Fibroblast of skin of abdomen (primary cell): ENCODE data around the gene EBP.
"Not testable (repeated sequence)": the region's sequence is repeated elsewhere in the genome, so short reads cannot be mapped to it uniquely, and the experiment has no call there.

Experiments
- DNase-seq: peaks from one replicate; pipeline ENCODE4 v3.0.0-alpha.2; 2013

EBP gene

GRCh38 chrX:48530736-48531135 lies 9.1 kb downstream of the EBP start:
- DNase-seq: peak; percentile 21

- DNase-seq: peak; percentile 48
Measured at GRCh38 chrX:48531358-48531959, 9.9 kb downstream of the EBP start.

- DNase-seq: no peak
Measured at GRCh38 chrX:48532161-48532560, 10.6 kb downstream of the EBP start.

- no peak for DNase-seq
Measured at GRCh38 chrX:48533165-48533564, 11.6 kb downstream of the EBP start.

GRCh38 chrX:48538641-48539344 lies 17.2 kb downstream of the EBP start:
- no peak for DNase-seq

- peak; percentile 97 for DNase-seq
Measured at GRCh38 chrX:48539345-48540027, 17.9 kb downstream of the EBP start, which contains the start of gene TBC1D25. TSS of gene TBC1D25 (plus strand) at chrX:48539714. CDS start at chrX:48539798, 84 bp downstream.

- peak; percentile 14 for DNase-seq
Measured at GRCh38 chrX:48540028-48540375, 18.4 kb downstream of the EBP start.

- no peak for DNase-seq
Measured at GRCh38 chrX:48540480-48540879, 18.9 kb downstream of the EBP start.

- no peak for DNase-seq
Measured at GRCh38 chrX:48541140-48541814, 19.7 kb downstream of the EBP start.

- no peak for DNase-seq
Measured at GRCh38 chrX:48548871-48549270, 27.3 kb downstream of the EBP start.

GRCh38 chrX:48555731-48556325 lies 34.2 kb downstream of the EBP start:
- not testable (repeated sequence) for DNase-seq

GRCh38 chrX:48558271-48558670 lies 36.7 kb downstream of the EBP start:
- DNase-seq: peak; percentile 59

- no peak for DNase-seq
Measured at GRCh38 chrX:48559636-48560035, 38.0 kb downstream of the EBP start.

- no peak for DNase-seq
Measured at GRCh38 chrX:48560056-48560455, 38.4 kb downstream of the EBP start.

GRCh38 chrX:48560681-48561080 lies 39.1 kb downstream of the EBP start:
- DNase-seq: no peak

GRCh38 chrX:48569958-48570357 lies 48.4 kb downstream of the EBP start:
- no peak for DNase-seq

GRCh38 chrX:48573690-48574269 lies 52.2 kb downstream of the EBP start:
- no peak for DNase-seq

GRCh38 chrX:48574270-48575266 lies 53.0 kb downstream of the EBP start, which contains the start of gene RBM3:
TSS of gene RBM3 (plus strand) at chrX:48574484. CDS start at chrX:48575181, 697 bp downstream.
- peak; percentile 95 for DNase-seq

- no peak for DNase-seq
Measured at GRCh38 chrX:48575642-48576041, 54.0 kb downstream of the EBP start.

GRCh38 chrX:48576108-48576507 lies 54.5 kb downstream of the EBP start:
- DNase-seq: no peak
